Panc1 (cell line): Measurements from ENCODE around the gene NR2C2. TPM values are rescaled to one million over a fixed set of nuclear protein-coding genes. Genes with fewer than 3 reads are reported as not detected.

Source experiments
- ATAC-seq: fragments of 200-7000 bp; cut with Tn5 transposase; 2 replicates; pipeline ENCODE4 v1.9.1; 2020; ENCODE audit warnings: mild to moderate bottlenecking, moderate library complexity
- BruUV-seq: library from RNA; stranded (reverse); fragments of 400-500 nt; replicated peaks from 2 replicates; lab custom pipeline; 2021; lab: Mats Ljungman, UMichigan
- CTCF ChIA-PET: fragments of 300-600 bp; sonication (Branson Sonifier 250); formaldehyde crosslinking; loops from one replicate; lab custom pipeline; 2022; ENCODE audit warnings: antibody characterized with exemption; lab: Charles Lee
- POLR2A ChIA-PET: fragments of 300-600 bp; sonication (Branson Sonifier 250); formaldehyde crosslinking; loops from one replicate; lab custom pipeline; 2022; ENCODE audit warnings: antibody characterized with exemption; lab: Charles Lee
- DNase-seq: peaks from one replicate; pipeline ENCODE4 v3.0.0-alpha.2; 2010; ENCODE audit warnings: low read depth, low spot score
- H3K27ac ChIP-seq: 2 replicates; pipeline ENCODE4 v1.5.1; 2011; ENCODE audit warnings: mild to moderate bottlenecking, low read length, inconsistent platforms
- H3K27me3 ChIP-seq: fragments of 200-500 bp; sonication (Bioruptor generic); 2 replicates; pipeline ENCODE4 v1.6.0; 2014; ENCODE audit warnings: low read length, inconsistent platforms; ENCODE audit not compliant: control insufficient read depth, insufficient read depth
- H3K36me3 ChIP-seq: fragments of 200-500 bp; sonication (Bioruptor generic); 2 replicates; pipeline ENCODE4 v1.5.1; 2014; ENCODE audit warnings: inconsistent platforms, mild to moderate bottlenecking, low read length, moderate library complexity; ENCODE audit not compliant: control insufficient read depth, insufficient read depth
- H3K4me1 ChIP-seq: 2 replicates; pipeline ENCODE4 v1.5.1; 2011; ENCODE audit warnings: inconsistent platforms, mild to moderate bottlenecking, low read length, moderate library complexity; ENCODE audit not compliant: control insufficient read depth, insufficient read depth
- H3K4me3 ChIP-seq, 2 experiments: 2 replicates each; pipeline ENCODE4 v1.5.1; 2011 to 2012; ENCODE audit warnings: low read depth in 2 of 2, low read length in 2 of 2, mild to moderate bottlenecking in 2 of 2, inconsistent platforms in 1 of 2, moderate library complexity in 1 of 2
- H3K9me3 ChIP-seq: fragments of 200-500 bp; sonication (Bioruptor generic); 2 replicates; pipeline ENCODE4 v1.5.1; 2014; ENCODE audit warnings: low read depth, mild to moderate bottlenecking, inconsistent platforms, low read length, moderate library complexity; ENCODE audit not compliant: control insufficient read depth, insufficient read depth
- CTCF ChIP-seq: fragments of 450-650 bp; IDR thresholded peaks from 2 replicates; pipeline ENCODE4 v1.5.1; 2017; ENCODE audit warnings: mild to moderate bottlenecking
- POLR2AphosphoS5 ChIP-seq: IDR thresholded peaks from 2 replicates; pipeline ENCODE4 v1.6.1; 2012; ENCODE audit warnings: mild to moderate bottlenecking, low read depth, low read length, moderate library complexity
- REST ChIP-seq, 2 experiments: IDR thresholded peaks; 2 replicates each; pipeline ENCODE4 v1.6.1; 2011 to 2012; ENCODE audit warnings: low read depth in 2 of 2, control low read depth in 1 of 2, low read length in 1 of 2, mild to moderate bottlenecking in 1 of 2, moderate library complexity in 1 of 2; ENCODE audit not compliant: insufficient read depth in 1 of 2
- SIN3A ChIP-seq: IDR thresholded peaks from 2 replicates; pipeline ENCODE4 v1.6.1; 2012; ENCODE audit warnings: low read depth, mild to moderate bottlenecking, low read length, moderate library complexity, borderline replicate concordance; ENCODE audit not compliant: insufficient read depth
- TCF7L2 ChIP-seq: IDR thresholded peaks from 2 replicates; pipeline ENCODE4 v1.6.1; 2011; ENCODE audit warnings: mild to moderate bottlenecking, low read depth, low read length, inconsistent platforms
- in situ Hi-C: cut with HindIII; loops from 2 replicates; pipeline ENCODE4 v1.10.0; 2016; ENCODE audit warnings: low sequenced_read_pairs, low pct_unique_long_range_greater_than_20kb
- intact Hi-C: fragments of 100-400 bp; cut with micrococcal nuclease; formaldehyde crosslinking; loops from one replicate; pipeline ENCODE4 v1.10.0; 2022; ENCODE audit not compliant: unreplicated experiment
- total RNA-seq: library from RNA; stranded (reverse); gene quantifications from one replicate; pipeline ENCODE4 v1.2.1, GENCODE V29; 2021; ENCODE audit not compliant: unreplicated experiment

NR2C2 gene
- total RNA-seq, 1 experiment from 2014 or later: 30.6 TPM

DNA sequence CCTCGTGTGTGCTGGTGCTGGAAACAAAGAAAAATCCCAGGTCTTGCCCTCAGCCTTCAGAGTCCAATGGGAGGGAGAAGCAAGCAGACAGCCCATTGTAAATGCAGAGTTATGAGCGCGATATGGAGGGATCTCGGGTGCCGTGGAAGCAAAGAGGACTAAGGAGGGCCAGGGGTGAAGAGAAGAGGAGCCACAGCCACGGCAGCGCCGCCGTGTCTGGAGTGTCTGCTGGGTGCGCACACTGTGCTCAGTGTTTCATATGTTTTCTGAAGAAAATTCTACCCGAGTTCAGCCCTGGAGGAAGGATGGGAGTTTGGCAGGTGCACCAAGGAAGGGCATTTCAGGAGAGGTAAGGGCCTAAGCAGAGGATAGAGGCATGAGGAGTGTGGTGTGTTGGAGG, 35.7 kb upstream of the NR2C2 start:
- Histone ChIP-seq H3K36me3 (no peaks in the 10 kb centered on the region), H3K27me3 (no peaks in the 10 kb centered on the region), H3K4me1 (no peaks in the 10 kb centered on the region), H3K9me3 (no peaks in the 10 kb centered on the region), H3K27ac (no peak overlapping the region), H3K4me3 (no peak overlapping the region)
- DNase-seq (no peak), ATAC-seq (no peak)
- in situ Hi-C loops (no loop called here), intact Hi-C loops (no loop called here)
- POLR2A ChIA-PET: no interaction called here
- no TSS peak for BruUV-seq
- CTCF ChIA-PET: no interaction called here
- TF ChIP-seq CTCF (no peak), POLR2AphosphoS5 (no peak), TCF7L2 (no peak), SIN3A (no peak), REST (IDR thresholded peaks at IDR 0.05; ENCODE audit: insufficient read depth in 1 of 2, low read depth in 2 of 2, low read length in 1 of 2) (no peak)

- in situ Hi-C loops: no loop called here
- 0 out of 2 replicates have a peak, but pooled peaks have one; percentile 16 for ATAC-seq
- DNase-seq: no peak
- H3K27ac ChIP-seq: no peak overlapping the region
- POLR2A ChIA-PET: interaction anchor here (0.6 kb wide), 1 partner anchor 120 kb away, joined by 12 read pairs; no protein-coding TSS in a partner anchor
- BruUV-seq: no TSS peak
- H3K36me3 ChIP-seq: no peaks in the 10 kb centered on the region
- H3K4me3 ChIP-seq: no peak overlapping the region
- TF ChIP-seq TCF7L2: no peak
- no peak for TF ChIP-seq CTCF
- TF ChIP-seq REST (IDR thresholded peaks at IDR 0.05; ENCODE audit: insufficient read depth in 1 of 2, low read depth in 2 of 2, low read length in 1 of 2): no peak
- TF ChIP-seq POLR2AphosphoS5: no peak
- no peak for TF ChIP-seq SIN3A
- intact Hi-C loops: no loop called here
- CTCF ChIA-PET: interaction anchor here (0.5 kb wide), 1 partner anchor 300 kb away, joined by 4 read pairs; no protein-coding TSS in a partner anchor
- no peaks in the 10 kb centered on the region for H3K27me3 ChIP-seq
- no peaks in the 10 kb centered on the region for H3K9me3 ChIP-seq
- H3K4me1 ChIP-seq: no peaks in the 10 kb centered on the region
Measured at GRCh38 chr3:14913071-14913925, 34.1 kb upstream of the NR2C2 start.
